HG02678 (cell line): ENCODE results near the gene PTPN13.
"Not testable (repeated sequence)": the region's sequence is repeated elsewhere in the genome, so short reads cannot be mapped to it uniquely, and the experiment has no call there.

Experiments used
- ATAC-seq: cut with Tn5 transposase; IDR thresholded peaks from one replicate; pipeline ENCODE4 v1.9.1; 2021; ENCODE audit warnings: mild to moderate bottlenecking, moderate library complexity; ENCODE audit not compliant: unreplicated experiment

PTPN13 gene

GRCh38 chr4:86688026-86688425, 93.9 kb downstream of the PTPN13 start:
- ATAC-seq = no peak

DNA sequence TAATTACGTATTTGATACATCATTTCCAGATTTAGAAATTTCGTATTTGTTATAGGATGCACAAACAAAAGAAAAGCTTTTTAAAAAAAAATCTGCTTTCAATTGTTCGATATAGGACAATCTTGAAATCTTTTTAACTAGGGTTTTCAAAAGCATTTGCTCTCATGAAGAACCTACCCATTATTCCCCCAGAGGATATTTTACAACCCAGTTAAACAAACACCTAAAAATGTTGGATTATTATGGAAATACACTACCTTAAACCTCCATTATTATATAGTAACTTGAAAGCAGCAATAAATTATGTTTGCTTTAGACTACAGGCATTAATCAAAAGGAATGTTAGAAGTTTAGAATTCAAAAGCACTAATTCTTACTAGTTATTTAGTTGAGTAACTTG, 110.5 kb downstream of the PTPN13 start:
- no peak for ATAC-seq

GRCh38 chr4:86706923-86707597, 112.9 kb downstream of the PTPN13 start:
- no peak for ATAC-seq

GRCh38 chr4:86717651-86718050, 123.5 kb downstream of the PTPN13 start:
- no peak for ATAC-seq

DNA sequence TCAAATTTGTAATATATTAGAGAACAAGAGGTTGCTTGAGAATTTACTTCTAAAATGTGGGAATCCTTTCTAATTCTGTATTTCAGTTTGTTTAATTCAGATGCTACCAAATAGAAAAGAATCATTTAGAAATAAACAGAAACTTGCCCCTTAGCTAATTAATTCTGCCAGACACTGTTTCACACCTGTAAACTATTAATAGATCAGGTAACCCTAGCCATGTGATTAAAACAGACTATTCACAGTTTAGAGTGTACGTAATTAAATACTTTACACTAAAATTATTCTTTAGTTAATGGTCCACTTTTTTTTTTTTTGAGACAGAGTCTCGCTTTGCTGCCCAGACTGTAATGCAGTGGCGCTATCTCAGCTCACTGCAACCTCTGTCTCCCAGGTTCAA, 124.0 kb downstream of the PTPN13 start:
- no peak for ATAC-seq

DNA sequence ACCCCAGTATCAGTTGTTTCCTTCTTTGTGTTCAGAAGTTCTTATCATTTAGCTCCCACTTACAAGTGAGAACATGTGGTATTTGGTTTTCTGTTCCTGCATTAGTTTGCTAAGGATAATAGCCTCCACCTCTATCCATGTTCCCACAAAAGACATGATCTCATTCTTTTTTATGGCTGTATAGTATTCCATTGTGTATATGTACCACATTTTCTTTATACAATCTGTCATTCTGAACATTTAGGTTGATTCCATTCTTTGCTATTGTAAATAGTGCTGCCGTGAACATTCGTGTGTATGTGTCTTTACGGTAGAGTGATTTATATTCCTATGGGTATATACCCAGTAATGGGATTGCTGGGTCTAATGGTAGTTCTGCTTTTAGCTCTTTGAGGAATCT, 125.0 kb downstream of the PTPN13 start:
- ATAC-seq = not testable (repeated sequence)

- ATAC-seq = no peak
Observed at GRCh38 chr4:86720508-86721068, 126.5 kb downstream of the PTPN13 start.

DNA sequence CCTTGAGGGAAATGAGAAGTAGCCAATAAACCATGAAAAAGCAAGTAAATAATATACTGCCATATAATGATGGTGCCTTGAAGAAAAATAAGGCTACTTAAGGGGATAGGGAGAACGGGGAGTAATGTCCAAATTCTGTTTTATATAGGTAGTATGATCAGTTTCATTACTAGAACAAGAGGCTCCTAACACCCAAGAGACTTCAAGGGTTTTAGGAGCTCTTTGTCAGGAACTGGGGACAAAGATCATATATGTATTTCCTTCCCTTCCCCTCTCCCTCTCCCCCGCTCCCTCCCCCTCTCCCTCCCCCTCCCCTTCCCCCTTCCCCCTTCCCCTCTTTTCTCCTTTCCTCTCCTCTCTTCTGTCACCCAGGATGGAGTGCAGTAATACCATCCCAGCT, 127.3 kb downstream of the PTPN13 start:
- ATAC-seq = no peak

- ATAC-seq = no peak
Observed at GRCh38 chr4:86730310-86730709, 136.2 kb downstream of the PTPN13 start.

GRCh38 chr4:86737244-86737643, 143.1 kb downstream of the PTPN13 start:
- ATAC-seq = no peak

GRCh38 chr4:86741846-86742245, 147.7 kb downstream of the PTPN13 start:
- no peak for ATAC-seq

DNA sequence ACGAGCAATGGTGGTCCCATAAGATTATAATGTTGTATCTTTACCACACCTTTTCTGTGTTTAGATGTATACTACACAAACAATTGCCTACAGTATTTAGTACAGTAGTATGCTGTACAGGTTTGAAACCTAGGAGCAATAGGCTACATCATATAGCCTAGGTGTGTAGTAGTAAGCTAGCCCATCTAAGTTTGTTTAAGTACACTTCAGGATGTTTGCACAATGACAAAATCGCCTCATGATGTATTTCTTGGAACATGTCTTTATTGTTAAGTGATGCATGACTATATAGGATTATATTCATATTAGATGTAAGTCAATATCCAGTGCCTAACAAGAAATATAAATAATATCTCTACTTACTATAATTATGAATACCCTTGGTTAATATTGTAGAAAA, 150.5 kb downstream of the PTPN13 start:
- ATAC-seq = no peak

GRCh38 chr4:86749121-86749520, 155.0 kb downstream of the PTPN13 start:
- ATAC-seq = no peak

DNA sequence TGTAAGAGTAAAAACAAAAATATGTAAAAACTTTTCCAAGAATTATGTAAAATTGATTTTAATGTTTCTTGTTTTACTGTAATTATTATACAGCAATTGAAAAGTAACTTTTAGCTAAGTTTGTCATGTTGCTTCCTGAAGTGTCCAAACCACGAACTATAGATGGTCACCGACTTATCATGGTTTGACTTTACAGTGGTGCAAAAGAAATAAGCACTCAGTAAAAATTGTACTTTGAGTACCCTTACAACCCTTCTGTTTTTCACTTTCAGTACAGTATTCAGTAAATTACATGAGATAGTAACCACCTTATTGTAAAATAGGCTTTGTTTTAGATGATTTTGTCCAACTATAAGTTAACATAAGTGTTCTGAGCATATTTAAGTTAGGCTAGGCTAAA, 161.3 kb downstream of the PTPN13 start:
- no peak for ATAC-seq

GRCh38 chr4:86757468-86757867, 163.4 kb downstream of the PTPN13 start:
- ATAC-seq = no peak

DNA sequence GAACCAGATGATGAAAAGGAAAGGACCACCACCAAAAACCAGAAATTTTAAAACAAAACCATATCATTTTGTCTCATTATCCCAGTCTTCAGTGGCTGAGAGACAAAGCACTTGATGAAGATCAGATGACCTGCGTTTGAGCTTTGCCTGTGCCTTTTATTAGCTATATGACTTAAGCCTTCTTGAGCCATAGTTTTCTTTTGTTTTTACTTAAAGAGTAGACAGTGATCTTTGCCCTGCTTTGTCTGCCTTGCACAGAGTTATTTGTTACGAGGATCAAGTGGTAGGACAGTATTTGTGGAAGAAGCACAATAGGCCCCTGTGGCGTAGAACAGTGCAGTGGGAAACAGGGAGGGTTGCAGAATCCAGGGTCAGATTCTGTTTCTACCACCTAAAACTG, 165.2 kb downstream of the PTPN13 start:
- ATAC-seq = no peak

GRCh38 chr4:86762649-86763048, 168.5 kb downstream of the PTPN13 start:
- no peak for ATAC-seq

GRCh38 chr4:86769794-86770193, 175.7 kb downstream of the PTPN13 start:
- ATAC-seq = no peak

- no peak for ATAC-seq
Observed at GRCh38 chr4:86771141-86771540, 177.0 kb downstream of the PTPN13 start.

DNA sequence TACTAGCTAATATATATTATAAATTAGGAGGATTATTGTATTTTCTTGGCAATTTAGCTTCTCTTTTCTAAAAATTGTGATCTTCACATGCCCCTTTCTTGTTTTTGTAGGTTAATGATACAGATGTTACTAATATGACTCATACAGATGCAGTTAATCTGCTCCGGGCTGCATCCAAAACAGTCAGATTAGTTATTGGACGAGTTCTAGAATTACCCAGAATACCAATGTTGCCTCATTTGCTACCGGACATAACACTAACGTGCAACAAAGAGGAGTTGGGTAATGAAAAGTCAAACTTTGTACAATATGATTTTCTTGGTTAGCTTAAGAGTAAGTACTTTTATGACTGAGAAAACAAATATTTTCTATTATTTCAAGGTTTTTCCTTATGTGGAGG, 180.9 kb downstream of the PTPN13 start:
- ATAC-seq = no peak

- no peak for ATAC-seq
Observed at GRCh38 chr4:86778175-86778574, 184.1 kb downstream of the PTPN13 start.

GRCh38 chr4:86788826-86789225, 194.7 kb downstream of the PTPN13 start:
- ATAC-seq = no peak

GRCh38 chr4:86791126-86791525, 197.0 kb downstream of the PTPN13 start:
- no peak for ATAC-seq
